Renal pelvis (tissue), 4 donors: ENCODE measurements around the gene XRCC3. TPM values are rescaled to one million over a fixed set of nuclear protein-coding genes. Genes with fewer than 3 reads are reported as not detected.

Source experiments
- DNase-seq: peaks from one replicate; pipeline ENCODE4 v3.0.0-alpha.2; 2013
- polyA plus RNA-seq, 3 donors: library from polyadenylated mRNA; unstranded; fragments of 120-200 nt; gene quantifications; one replicate each; pipeline ENCODE4 v1.2.1, GENCODE V29; 2013; ENCODE audit not compliant: insufficient read length in 3 of 3

Gene XRCC3
- polyA plus RNA-seq, 3 donors: 15.5 to 23.1 (median 21.1) TPM

- DNase-seq: no peak
These were observed 6.5 kb downstream of the XRCC3 start for GRCh38 chr14:103708750-103709187.

GRCh38 chr14:103707329-103708263, 7.7 kb downstream of the XRCC3 start:
- no peak for DNase-seq

- DNase-seq: no peak
These were observed 8.5 kb downstream of the XRCC3 start for GRCh38 chr14:103706551-103707328.

- no peak for DNase-seq
These were observed 9.6 kb downstream of the XRCC3 start for GRCh38 chr14:103705504-103706284.

GRCh38 chr14:103705118-103705503, 10.1 kb downstream of the XRCC3 start:
- DNase-seq: no peak

- no peak for DNase-seq
These were observed 10.5 kb downstream of the XRCC3 start for GRCh38 chr14:103704708-103705107.

GRCh38 chr14:103703433-103704385, 11.5 kb downstream of the XRCC3 start:
- DNase-seq: no peak

- DNase-seq: no peak
These were observed 12.5 kb downstream of the XRCC3 start for GRCh38 chr14:103702497-103703432.

- no peak for DNase-seq
These were observed 13.2 kb downstream of the XRCC3 start for GRCh38 chr14:103702095-103702494.

GRCh38 chr14:103700753-103701490, 14.3 kb downstream of the XRCC3 start:
- DNase-seq: no peak

- no peak for DNase-seq
These were observed 15.1 kb downstream of the XRCC3 start for GRCh38 chr14:103699901-103700752.

- DNase-seq: no peak
These were observed 16.0 kb downstream of the XRCC3 start for GRCh38 chr14:103699261-103699661.

- DNase-seq: no peak
These were observed 16.6 kb downstream of the XRCC3 start for GRCh38 chr14:103698380-103699260.

GRCh38 chr14:103697603-103698379, 17.5 kb downstream of the XRCC3 start:
- no peak for DNase-seq

- no peak for DNase-seq
These were observed 18.0 kb downstream of the XRCC3 start for GRCh38 chr14:103697206-103697602.

GRCh38 chr14:103696466-103697071, 18.7 kb downstream of the XRCC3 start:
- DNase-seq: no peak
